A673 (cell line): ENCODE data around the gene HMCN1.

Source experiments
- CTCF ChIP-seq: fragments of 300-800, 200-600 bp; sonication (generic); conservative IDR thresholded peaks from 2 replicates; pipeline ENCODE4 v1.5.1; 2017; ENCODE audit warnings: low read depth, mild to moderate bottlenecking, antibody characterized with exemption, low read length, moderate library complexity, mixed read lengths
- EZH2 ChIP-seq: fragments of 200-600 bp; sonication (generic); IDR thresholded peaks from 2 replicates; pipeline ENCODE4 v1.6.1; 2017; ENCODE audit warnings: borderline replicate concordance, low read depth, mild to moderate bottlenecking, mixed read lengths, antibody characterized with exemption, low read length; ENCODE audit not compliant: poor library complexity, severe bottlenecking

DNA sequence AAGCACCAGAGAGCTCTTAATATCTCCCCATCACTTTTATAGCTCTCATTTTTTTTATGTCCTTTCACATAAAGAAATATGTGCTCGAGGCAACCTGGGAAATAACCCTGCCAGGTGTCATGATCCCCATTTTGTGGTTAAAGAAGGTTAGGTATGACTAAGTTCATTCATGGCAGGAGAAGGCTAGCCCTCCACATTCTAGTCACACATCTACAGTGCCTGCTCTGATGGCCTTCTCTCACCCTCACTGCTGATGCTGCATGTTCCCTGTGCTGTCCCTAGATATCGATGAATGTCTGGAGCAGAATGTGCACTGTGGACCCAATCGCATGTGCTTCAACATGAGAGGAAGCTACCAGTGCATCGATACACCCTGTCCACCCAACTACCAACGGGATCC, 453.4 kb downstream of the HMCN1 start:
- TF ChIP-seq CTCF (no peak), EZH2 (no peak)
